Brain pericyte (primary cell): ENCODE measurements around the gene MYCBP2.
"Not testable (repeated sequence)": the region's sequence is repeated elsewhere in the genome, so short reads cannot be mapped to it uniquely, and the experiment has no call there.

Source experiments
- DNase-seq: peaks from one replicate; pipeline ENCODE4 v3.0.0-alpha.2; 2012; ENCODE audit warnings: low read depth, low spot score

MYCBP2 gene

GRCh38 chr13:77337159-77337558 lies 10.3 kb upstream of the MYCBP2 start:
- DNase-seq = no peak

- no peak for DNase-seq
These were observed 8.6 kb upstream of the MYCBP2 start for GRCh38 chr13:77335543-77335942.

GRCh38 chr13:77333594-77333993 lies 6.7 kb upstream of the MYCBP2 start:
- DNase-seq = no peak

- no peak for DNase-seq
These were observed 4.5 kb upstream of the MYCBP2 start for GRCh38 chr13:77331421-77331820.

GRCh38 chr13:77329911-77330584 lies 3.2 kb upstream of the MYCBP2 start:
- no peak for DNase-seq

- DNase-seq = peak; percentile 82
These were observed 2.4 kb upstream of the MYCBP2 start for GRCh38 chr13:77329133-77329910.

- DNase-seq = no peak
These were observed 1.9 kb upstream of the MYCBP2 start for GRCh38 chr13:77328819-77329132.

GRCh38 chr13:77325371-77325980 lies 1.4 kb downstream of the MYCBP2 start:
- DNase-seq = no peak

- DNase-seq = no peak
These were observed 3.0 kb downstream of the MYCBP2 start for GRCh38 chr13:77323858-77324257.

GRCh38 chr13:77319536-77319935 lies 7.4 kb downstream of the MYCBP2 start:
- DNase-seq = no peak

- DNase-seq = no peak
These were observed 8.2 kb downstream of the MYCBP2 start for GRCh38 chr13:77318741-77319140.

GRCh38 chr13:77316430-77316829 lies 10.5 kb downstream of the MYCBP2 start:
- DNase-seq = no peak

- not testable (repeated sequence) for DNase-seq
These were observed 11.4 kb downstream of the MYCBP2 start for GRCh38 chr13:77315509-77315908.

GRCh38 chr13:77313923-77314322 lies 13.0 kb downstream of the MYCBP2 start:
- no peak for DNase-seq

- DNase-seq = no peak
These were observed 14.6 kb downstream of the MYCBP2 start for GRCh38 chr13:77312311-77312710.

GRCh38 chr13:77310579-77311279 lies 16.2 kb downstream of the MYCBP2 start:
- DNase-seq = no peak

GRCh38 chr13:77310161-77310560 lies 16.7 kb downstream of the MYCBP2 start:
- no peak for DNase-seq

- DNase-seq = no peak
These were observed 17.6 kb downstream of the MYCBP2 start for GRCh38 chr13:77309254-77309653.

- DNase-seq = no peak
These were observed 20.4 kb downstream of the MYCBP2 start for GRCh38 chr13:77306458-77306857.

GRCh38 chr13:77305266-77305665 lies 21.6 kb downstream of the MYCBP2 start:
- no peak for DNase-seq

GRCh38 chr13:77300176-77301037 lies 26.5 kb downstream of the MYCBP2 start:
- DNase-seq = no peak
